Bone marrow (tissue), 2 donors: Measurements from ENCODE around the gene AFF3.

ENCODE experiments used
- DNase-seq, 2 donors: peaks; one replicate each; lab custom pipeline; 2025; lab: John Stamatoyannopoulos, UW

Gene AFF3

DNA sequence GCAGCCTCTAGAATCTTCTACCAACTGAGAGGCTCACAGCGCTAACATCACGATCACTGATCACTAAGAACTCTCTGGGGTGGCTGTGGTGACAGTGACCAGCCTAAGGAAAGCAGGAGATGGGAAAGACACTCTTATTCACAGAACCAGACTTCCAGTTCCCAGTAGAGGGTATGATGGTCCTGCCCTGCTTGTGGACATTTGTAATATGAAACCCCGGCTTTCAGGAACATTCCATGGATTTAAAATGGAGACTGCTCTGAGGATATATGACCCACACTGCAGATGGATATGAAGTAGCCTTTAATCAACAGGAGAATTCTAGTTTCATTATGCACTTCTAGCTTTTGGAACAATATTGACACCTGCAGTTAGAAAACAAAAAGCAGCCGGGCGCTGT is 131.8 kb downstream of the AFF3 start:
- DNase-seq, result no peak

DNA sequence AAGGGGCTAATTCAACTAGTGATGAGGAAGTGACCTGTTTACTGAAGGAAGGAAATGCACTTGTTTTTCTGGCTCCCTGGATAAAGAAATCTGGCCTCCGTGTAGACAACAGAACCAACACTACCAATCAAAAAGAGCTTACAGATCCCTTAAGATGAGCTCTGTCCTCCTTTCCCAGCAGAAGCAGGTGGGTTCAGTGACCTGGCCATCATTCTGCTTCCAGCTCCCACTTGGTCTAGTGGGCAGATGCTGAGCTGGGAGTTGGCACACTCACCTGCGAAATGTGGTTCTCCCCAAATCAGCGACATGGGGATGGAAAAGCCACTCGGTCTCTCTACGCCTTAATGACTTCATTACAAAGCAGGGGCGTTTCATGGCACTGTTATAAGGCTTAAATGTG is 132.6 kb downstream of the AFF3 start:
- no peak for DNase-seq

DNA sequence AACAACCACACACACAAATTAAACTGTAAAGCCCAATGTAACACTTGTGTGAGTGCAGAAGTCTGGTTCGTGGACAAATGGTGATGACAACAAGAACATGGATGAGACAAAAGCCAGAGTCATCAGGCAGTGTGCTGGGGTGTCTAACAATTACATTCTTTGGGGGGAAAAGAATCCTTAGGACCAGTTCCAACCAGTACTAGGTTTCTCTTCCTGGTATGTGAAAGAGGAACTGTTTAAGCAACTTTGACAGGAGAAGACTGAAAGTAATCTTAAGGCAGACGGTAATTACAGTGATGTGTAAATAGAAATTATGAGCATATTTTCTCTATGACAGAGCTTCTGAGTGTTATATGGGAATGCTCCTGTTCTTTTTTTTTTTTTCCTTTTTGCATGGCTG is 133.4 kb downstream of the AFF3 start:
- DNase-seq, result no peak

DNA sequence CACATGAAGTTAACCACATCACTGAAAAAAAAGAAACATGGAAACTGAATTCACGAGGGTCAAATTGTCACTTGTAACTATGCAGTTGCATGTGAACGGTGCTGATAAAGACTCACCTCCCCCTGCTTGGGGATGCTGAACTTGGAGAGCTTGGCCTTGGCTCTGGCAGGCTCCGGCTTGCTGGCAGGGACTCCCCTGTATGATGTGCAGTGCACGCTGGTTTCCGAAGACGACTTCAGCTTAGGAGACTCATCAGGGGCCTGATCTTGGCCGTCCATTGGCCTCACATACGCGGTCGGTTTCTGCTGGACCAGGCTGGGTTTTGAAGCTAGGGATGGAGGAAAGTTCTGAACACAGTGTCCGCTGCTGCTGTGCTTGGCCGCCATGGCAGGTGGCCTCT is 135.9 kb downstream of the AFF3 start:
- no peak for DNase-seq

DNA sequence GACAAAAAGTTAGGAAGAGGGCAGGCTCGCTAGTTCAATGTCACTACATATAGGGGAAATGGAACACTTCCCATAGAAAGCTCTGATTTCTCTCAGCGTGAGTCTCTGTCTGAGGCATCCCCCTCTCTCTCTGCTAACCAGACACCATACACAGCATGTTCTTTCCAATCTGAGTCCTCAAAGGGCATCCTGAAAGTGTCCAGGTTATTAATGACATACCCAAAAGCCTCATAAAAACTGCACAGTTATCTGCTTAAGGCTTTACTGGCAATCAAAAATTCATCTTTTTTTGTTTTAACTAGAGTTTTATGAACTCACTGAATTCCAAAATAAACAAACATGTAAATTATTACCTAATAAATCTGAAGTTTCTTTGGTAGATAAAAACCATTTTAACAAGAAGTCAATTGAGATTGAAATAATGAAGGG is 137.4 kb downstream of the AFF3 start:
- DNase-seq, result no peak

DNA sequence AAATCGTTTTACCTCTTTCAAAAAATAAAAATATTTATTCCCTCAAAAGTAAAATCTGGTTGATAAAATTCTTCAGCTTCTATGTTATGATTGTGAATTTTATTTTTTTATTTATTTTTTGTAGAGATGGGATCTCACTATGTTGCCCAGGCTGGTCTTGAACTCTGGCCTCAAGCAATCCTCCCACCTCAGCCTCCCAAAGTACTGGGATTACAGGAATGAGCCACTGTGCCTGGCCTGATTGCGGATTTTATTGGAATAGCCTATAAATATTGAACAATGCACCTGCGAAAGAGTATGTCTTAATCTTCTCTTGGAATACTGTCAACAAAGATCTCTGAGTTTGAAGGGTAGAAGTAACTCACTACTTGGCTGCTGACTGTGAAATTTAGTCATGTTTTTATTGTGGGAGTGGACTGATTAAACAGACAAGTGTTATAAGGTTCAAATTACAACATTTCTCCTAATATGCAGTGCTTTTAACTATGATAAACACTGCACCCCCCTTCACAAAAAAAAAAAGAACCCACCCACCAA is 138.0 kb downstream of the AFF3 start:
- DNase-seq, result no peak

DNA sequence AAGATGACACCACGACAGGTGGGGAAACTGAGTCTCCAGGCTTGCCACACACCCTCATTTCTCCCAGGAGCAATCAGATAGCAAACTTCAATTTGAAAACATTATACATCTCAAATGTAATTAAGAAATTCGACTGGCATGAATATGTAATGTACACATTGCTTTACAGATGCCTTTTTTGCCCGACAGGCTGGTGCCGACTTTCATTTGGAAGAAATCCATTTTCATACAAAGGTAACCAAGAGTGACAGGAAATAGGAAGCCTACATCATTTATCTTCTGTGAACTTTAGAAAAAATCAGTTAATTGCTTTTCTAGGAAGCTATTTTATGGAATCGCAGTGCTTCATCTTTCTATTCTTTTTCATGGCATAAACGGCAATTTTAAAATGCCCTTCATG is 140.3 kb downstream of the AFF3 start:
- DNase-seq, result no peak

DNA sequence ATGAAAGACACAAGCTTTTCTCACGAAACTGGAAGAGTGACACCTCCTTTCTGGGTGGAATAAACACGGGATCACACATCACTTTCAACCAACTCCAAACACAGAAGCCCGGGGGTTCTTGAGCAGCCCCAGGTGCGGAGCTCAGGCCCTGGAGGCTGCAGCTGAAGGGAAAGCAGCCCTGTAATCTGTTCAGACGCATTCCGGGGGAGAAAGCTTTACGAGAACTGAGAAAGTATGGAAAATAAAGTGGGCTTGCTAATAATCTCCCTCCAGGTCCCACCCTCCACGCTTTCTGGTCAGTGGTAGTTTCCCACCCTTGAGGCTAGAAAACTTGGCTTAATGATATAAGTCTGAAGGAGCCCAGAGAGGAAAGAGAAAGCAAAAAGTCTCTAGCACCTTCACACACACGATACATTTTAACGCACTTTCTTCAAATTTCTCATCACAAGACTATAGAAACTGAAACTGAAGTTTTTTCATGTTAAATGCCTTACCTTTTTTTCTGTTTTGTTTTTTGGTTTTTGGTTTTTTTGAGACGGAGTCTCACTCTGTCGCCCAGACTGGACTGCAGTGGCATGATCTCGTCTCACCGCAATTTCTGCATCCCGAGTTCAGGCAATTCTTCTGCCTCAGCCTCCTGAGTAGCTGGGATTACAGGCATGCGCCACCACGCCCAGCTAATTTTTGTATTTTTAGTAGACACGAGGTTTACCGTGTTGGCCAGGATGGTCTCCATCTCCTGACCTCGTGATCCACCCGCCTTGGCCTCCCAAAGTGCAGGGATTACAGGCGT is 141.3 kb downstream of the AFF3 start:
- no peak for DNase-seq

DNA sequence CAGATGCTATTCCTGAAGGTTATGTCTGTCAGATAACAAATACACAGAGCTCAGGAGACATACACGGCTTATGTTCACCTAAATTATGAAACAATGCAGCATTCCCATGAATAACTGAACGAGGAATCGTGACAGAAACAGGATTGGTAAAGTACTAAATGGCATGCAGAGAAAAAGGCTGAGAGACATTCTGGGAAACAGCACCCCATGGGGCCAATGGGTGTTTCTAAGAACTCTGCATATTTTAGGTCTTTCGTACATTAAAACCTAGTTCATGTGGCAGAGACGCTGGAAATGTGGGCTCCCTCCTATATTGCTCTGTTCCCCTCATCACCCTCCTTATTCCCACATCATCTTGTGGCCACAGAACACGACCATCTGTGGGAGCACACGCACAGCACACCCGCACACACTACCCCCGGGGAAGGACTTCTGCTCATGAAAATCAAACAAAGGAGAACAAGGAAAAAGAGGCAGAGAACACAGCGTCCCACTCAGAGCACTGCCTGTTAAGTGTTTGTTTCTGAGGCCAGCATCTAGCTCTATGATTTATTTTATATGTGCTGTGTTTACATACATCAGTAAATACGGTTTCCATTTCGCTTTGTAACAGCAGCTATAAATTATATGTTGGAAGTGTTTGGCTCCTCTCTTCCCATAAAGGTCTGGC is 143.6 kb downstream of the AFF3 start:
- no peak for DNase-seq

DNA sequence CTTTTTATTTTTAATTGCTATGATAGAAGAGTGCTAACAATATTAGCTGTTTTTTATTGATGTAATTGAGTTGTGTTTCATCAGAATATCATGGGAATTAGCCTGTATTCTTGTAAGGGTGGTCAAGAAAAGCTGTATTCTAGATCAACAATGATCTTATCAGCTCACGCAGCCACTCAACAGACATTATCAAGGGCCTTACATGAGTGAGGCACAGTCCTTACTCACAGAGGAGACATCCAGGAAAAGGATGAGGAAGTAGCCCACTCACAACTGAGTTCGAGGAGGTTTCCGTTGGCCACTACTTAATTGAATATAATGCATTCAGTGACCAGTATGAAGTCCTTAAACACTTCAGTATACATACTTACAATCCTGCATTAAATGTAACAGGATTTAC is 152.5 kb downstream of the AFF3 start:
- no peak for DNase-seq

DNA sequence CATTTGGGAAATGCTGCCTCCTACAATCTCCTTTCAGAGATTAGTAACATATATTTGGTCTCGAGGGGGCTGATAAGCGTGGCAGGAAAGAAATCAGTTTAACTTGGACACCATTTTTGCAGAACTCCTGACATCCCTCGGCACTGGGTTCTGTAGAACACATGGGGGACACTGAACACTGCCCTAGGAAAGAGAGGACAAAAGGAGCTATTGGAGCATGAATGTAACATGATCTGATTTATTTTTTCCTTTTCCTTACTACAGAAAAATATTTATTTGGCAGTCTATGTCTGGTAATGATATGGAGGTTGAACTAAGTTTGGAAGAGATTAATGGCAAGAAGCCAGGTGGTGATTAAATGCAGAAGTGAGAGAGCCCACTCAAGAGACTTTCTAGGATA is 153.8 kb downstream of the AFF3 start:
- DNase-seq, result no peak

DNA sequence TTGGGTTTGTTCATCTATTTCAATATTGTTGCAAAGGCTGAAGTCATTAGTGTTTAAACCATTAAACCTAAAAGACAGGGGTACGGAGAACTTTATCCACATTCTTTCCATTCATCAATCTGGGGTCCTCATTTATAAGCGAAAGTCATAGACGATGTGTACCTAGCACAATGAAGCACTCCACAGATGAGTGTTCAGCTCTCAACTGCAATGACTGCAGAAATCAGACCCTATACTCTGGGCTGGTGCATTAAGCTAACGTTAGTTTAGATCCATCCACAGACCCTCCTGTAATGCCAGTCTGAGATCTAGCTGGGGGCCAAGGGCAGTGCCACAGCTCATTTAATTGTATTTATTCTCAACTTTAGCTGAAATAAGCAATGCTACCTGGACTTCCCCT is 155.2 kb downstream of the AFF3 start:
- DNase-seq, result no peak

DNA sequence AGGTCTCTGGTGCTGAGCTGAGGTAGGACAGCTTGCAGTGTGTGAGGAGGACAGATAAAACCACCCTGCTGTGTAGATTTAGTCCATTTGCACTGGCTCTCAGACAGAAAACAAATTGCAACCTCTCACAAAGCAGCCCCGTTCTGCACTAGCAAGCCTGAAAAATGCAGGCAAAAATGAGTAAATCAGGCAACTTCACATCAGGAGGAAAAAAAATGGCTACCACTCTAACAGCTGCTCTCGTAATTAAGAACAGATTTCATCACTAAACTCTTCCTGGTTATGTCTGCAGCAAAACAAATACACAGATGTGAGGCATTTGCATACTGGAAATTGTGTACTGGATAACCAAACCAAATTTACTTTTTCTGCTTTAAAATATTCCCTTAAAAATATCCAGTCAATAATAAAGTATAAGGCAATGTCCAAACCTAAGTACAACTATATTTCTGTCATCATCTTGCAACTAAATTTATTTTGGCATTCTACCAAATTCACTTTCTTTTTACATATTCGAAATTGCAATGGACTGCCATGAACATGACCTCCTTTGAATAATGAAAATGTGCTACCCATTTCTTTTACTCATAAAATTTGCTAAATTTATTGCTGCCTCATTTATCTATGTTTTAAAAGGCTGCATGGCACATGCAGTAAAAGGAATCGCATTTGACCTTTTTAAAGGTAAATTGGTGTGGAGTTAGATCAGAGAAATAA is 157.4 kb downstream of the AFF3 start:
- no peak for DNase-seq

DNA sequence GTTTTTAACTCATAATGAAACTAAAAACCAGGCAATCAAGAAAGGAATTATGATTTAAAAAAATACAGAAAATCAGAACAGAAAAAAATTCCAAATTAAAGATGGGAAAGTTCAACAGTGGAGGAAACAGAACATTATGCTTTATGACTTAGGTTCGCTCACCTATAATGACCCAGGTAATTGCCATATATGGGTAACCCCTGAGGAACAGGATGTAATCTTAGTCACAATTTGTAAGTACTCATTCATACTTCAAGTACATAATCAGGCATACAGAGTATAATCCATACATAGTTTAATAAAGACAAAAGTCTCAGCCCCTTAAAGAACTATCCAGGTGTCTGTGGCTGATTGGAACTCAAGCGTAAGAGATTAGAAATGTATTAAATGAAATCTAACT is 159.6 kb downstream of the AFF3 start:
- DNase-seq, result no peak

DNA sequence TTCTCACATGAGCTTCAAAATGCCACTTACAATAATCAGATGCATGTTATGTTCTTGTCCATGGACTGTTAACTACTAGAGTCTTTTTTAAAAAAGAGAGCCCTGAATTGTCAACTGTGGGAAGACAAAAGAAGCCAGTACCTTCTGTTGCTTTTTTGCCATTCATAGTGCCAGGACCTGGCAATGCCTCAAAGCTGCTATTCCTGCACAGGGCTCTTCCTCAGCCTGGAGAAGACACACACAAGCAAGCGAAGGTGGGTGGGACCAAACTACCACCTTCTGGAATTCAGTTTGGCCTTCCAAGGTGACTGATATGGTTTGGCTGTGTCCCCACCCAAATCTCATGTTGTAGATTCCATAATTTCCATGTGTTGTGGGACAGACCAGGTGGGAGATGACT is 160.6 kb downstream of the AFF3 start:
- DNase-seq, result no peak

DNA sequence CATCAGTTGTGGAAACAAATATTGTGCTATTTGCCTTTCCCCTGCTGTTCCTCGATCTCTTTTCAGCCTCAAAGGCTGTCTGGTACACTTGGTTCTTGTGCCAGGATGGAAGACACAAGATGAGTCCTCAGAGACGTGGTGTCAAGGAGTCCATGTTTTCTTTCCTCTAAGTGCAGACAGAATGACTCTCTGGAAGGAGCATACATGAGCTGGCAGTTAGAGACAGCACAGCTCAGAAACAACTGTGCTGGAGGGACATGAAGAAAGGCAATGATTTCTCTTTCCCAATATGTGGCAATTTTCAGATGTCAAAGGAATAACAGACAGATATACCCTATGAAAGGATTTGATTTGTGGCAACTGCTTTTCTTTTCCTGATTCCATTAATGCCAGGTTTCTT is 162.2 kb downstream of the AFF3 start:
- DNase-seq, result no peak

DNA sequence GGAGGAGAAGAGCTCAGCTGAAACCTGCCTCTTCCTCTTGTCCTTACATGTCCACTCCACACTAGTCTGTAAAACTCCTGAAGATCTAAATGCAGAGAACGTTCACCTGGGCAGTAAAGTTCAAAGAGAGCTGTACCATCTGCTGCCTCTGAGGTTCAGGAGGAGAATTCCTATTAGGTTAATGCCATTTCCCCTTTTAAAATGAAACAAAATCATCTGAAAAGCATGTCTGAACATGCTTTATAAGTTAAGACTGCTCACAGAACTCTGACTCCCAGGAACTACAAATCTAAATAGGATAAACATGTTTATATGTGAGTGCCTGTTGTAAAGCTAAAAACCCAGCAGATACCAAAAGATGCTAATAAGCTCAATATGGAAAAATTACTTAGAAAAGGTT is 164.4 kb downstream of the AFF3 start:
- DNase-seq, result no peak

DNA sequence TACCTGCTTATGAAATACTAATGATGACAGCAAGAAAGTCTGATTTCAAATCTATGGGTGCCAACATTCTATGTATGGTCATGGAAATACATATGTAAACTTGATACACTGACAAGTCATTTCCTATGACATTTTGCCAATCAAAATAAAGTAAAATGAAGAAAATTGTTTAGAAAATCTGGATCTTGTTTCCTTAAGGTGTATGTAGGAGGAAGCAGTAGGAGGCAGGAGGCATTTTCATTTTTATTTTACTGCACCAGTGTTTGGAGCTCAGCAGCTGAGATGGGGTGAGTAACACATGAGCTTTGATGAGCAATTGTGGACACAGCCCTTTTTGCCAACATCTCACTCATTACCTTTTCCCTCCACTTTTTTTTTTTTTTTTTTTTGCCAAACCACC is 167.0 kb downstream of the AFF3 start:
- DNase-seq, result no peak

DNA sequence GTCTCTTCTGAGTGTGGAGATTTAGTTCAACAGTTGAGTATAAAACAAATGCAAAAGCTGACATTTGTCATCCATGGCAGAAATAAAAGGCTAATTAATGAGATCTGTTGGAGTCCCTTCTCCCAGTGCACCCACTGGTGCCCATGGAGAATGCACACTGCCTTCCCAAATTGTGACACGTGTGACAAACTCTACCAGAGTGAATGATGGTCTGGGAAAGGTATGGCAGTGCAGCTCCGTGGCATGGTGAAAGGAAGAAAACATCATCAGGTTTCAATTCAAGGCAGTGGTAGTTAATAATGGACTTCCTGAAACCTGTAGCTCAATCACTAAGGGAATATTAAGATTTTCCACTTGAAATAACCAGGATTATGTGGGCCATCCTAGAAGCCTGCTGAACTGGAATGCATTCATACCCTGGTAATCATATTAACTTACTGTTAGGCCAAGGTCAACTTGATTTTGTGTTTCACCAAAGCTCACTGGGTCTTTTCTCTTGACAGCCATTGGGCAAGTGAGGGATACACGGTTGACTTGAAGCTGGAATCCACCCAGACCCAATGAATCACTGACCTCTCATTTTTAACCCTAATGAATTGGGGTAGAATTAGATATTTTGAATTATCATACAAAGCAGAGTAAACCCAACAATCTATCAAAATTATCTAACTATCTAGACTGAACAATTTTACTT is 167.6 kb downstream of the AFF3 start:
- no peak for DNase-seq

DNA sequence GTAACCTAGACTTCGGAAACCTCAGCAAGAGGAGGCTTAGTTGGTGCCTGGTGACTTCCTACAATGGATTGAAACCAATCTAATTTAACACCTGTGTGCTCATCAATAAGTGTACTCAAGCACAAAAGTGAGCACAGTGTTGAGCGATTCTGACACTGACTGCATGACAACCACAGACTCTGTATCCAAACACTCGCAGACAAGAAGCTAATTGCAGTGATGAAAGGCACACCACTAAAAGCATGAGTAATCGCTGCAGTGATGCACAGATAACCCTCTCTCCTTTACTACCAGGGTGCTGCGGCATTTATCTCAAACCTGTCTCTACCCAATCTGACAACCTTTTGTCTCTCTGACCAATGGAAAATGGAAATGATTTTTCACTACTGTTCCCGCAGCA is 168.1 kb downstream of the AFF3 start:
- DNase-seq, result no peak

DNA sequence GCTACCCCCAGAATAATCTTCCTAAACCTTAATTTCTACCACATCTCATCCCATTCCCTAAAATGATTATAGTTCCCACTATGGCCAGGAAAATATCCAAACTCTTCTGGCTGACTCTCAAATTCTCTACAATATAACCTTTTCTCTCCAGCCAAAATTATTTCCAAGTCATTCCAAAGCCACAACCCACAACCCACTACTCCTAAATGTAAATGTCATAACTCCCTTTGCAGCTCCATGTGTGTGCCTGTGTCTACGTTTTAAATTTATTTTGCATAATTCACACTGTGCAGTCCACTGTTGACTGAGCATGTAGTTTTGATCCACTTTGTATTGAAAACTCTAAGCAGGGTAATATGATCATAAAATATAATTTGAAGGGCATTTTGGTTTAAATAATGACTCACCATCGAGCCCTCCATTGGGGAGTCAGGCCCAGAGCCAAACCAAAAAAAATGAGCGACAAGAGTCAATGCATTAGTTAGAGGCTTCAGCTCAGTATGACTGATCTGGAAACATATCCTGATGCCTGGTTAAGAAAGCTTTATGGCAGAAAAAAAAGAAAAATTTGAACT is 171.0 kb downstream of the AFF3 start:
- no peak for DNase-seq

DNA sequence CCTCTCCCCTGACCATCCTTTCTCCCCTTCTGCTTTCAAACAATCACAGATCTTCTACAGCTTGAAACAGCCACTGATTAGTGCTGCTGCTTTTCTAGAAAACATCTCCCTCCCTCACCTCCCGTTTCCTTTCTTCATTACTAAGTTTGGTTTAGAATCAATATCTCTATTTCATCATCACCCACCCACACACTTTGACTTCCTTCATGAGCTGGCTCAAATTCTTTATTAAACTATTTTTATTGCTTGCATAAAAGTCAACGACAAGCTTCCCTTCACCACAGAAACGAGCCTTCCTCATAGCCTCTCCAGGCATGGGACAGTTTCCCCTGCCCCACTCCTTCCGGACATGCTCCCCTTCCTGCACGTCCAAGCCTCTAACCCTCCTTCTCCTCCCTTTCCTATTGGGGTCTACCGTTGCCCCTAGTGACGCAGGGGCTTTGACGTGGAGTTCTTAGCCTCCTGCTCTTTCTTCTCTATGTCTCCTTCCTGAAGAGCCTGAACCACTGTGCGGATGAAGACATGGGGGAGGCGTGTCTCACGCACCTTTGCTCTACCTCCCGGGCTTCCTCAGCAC is 172.0 kb downstream of the AFF3 start:
- DNase-seq, result no peak
